ENCODE data around the gene AVL9. TPM values are rescaled to one million over a fixed set of nuclear protein-coding genes. Genes with fewer than 3 reads are reported as not detected.
"Not testable (repeated sequence)": the region's sequence is repeated elsewhere in the genome, so short reads cannot be mapped to it uniquely, and the experiment has no call there.

Gene AVL9
- total RNA-seq, 1 donor from 2014 or later = 39.8 TPM

DNA sequence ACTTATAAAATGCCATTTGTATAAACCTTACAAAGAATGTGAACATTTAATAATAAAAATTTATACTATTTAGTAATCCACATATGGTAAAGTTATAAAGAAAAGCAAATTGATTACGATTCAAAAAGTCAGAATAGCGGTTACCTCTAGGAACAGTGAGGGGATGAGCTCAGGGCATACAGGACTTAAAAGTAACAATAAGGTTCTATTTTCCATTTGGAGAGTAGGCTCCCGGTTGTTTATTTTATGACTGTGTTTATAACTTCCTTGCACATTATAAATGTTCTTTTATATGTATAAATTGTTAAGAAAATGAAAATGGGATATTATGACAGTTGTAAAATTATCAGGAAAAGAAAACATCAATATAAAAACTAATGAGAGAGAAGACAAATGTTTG is 135.7 kb downstream of the AVL9 start:
- H3K4me1 Mint-ChIP-seq = no peaks in the 10 kb centered on the region
- Histone ChIP-seq H3K4me2 (no peak overlapping the region), H3K4me1 (no peaks in the 10 kb centered on the region), H3K4me3 (no peak overlapping the region), H3K79me2 (ENCODE audit: low read depth) (no peaks in the 10 kb centered on the region), H4K20me1 (ENCODE audit: low read depth) (no peaks in the 10 kb centered on the region), H2AFZ (replicated peaks) (no peak overlapping the region), H3K27me3 (no peaks in the 10 kb centered on the region), H3F3A (ENCODE audit: low read depth) (no peaks in the 10 kb centered on the region), H3K9me3 (ENCODE audit: low read depth) (no peaks in the 10 kb centered on the region), H3K9ac (no peak overlapping the region), H3K27ac (no peak overlapping the region), H3K36me3 (no peaks in the 10 kb centered on the region)
- no peaks in the 10 kb centered on the region for H3K9me3 Mint-ChIP-seq
- no peak overlapping the region for H3K4me3 Mint-ChIP-seq
- H3K27me3 Mint-ChIP-seq (ENCODE audit: insufficient read depth, low read depth) = no peaks in the 10 kb centered on the region
- no peak for DNase-seq (ENCODE audit: low spot score)
- TF ChIP-seq, protein P1, sequence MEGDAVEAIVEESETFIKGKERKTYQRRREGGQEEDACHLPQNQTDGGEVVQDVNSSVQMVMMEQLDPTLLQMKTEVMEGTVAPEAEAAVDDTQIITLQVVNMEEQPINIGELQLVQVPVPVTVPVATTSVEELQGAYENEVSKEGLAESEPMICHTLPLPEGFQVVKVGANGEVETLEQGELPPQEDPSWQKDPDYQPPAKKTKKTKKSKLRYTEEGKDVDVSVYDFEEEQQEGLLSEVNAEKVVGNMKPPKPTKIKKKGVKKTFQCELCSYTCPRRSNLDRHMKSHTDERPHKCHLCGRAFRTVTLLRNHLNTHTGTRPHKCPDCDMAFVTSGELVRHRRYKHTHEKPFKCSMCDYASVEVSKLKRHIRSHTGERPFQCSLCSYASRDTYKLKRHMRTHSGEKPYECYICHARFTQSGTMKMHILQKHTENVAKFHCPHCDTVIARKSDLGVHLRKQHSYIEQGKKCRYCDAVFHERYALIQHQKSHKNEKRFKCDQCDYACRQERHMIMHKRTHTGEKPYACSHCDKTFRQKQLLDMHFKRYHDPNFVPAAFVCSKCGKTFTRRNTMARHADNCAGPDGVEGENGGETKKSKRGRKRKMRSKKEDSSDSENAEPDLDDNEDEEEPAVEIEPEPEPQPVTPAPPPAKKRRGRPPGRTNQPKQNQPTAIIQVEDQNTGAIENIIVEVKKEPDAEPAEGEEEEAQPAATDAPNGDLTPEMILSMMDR (IDR thresholded peaks at IDR 0.05) = no peak
- TF ChIP-seq EZH2phosphoT487 (IDR thresholded peaks at IDR 0.05) = no peak
- TF ChIP-seq EZH2 (IDR thresholded peaks at IDR 0.05) = no peak
- H3K36me3 Mint-ChIP-seq = peaks cover 3% of the 10 kb centered on the region
- no peak overlapping the region for H3K27ac Mint-ChIP-seq

DNA sequence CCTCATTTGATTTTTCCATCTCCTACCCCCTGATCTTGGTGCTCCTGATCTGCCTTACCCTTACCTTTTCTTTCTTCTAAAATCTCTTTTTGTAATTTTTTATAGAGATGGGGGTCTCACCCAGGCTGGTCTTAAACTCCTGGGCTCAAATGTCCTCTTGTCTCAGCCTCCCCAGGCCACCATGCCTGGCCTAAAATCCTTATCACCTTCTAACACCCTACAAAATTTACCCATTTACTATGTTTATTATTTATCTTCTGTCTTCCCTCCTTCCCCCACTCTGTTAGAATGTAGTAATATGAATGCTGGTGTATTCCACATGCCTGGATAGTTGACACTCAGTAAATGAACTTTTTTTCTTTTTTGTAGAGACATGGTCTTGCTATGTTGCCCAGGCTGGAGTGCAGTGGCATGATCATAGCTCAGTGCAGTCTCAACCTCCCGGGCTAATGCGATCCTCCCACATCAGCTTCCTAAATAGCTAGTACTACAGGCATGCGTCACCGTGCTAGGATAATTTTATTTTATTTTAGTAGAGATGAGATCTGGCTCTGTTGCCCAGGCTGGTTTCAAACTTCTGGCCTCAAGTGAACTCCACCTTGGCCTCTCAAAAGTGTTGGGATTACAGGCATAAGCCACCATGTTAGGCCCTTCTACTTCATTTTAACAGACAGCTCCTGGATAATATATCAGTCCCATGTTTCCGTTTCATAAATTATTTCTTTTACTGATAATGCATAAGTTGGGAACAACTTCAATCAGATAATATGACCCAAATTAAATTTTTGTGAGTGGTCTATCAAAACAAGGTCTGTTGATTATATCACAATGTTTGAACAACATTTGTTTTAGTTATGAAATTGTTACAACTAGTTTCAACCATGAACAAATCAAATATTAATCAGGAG is 136.6 kb downstream of the AVL9 start:
- not testable (repeated sequence) for H3K4me3 ChIP-seq; H3K9ac ChIP-seq; H3K27me3 Mint-ChIP-seq (ENCODE audit: insufficient read depth, low read depth); H3K4me1 ChIP-seq; H3K27ac ChIP-seq; H3K27ac Mint-ChIP-seq; H3K79me2 ChIP-seq (ENCODE audit: low read depth); DNase-seq (ENCODE audit: low spot score); H3F3A ChIP-seq (ENCODE audit: low read depth); H3K9me3 Mint-ChIP-seq; H3K4me3 Mint-ChIP-seq; H2AFZ ChIP-seq (replicated peaks); H3K9me3 ChIP-seq (ENCODE audit: low read depth); H3K36me3 Mint-ChIP-seq; H3K4me1 Mint-ChIP-seq; H3K36me3 ChIP-seq; H3K27me3 ChIP-seq; H4K20me1 ChIP-seq (ENCODE audit: low read depth); H3K4me2 ChIP-seq

DNA sequence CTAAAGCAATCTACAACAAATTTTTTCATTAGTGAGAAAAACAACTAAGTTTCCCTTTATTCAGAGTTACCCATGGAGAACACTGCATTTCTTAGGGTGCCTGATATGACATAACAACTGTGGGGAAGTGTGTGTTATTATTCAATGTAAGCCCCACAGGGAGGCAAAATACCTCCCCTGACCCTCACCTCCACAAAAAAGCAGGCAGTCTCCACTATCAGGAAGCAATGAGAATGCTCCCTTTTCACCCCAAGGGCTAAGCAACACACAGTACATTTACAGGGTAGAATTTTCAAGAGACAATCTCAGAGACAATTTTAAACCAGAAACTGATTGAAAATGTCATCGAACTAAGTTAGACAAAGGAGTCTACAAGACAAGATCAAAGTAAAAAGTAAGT is 138.2 kb downstream of the AVL9 start:
- not testable (repeated sequence) for H3K27me3 Mint-ChIP-seq (ENCODE audit: insufficient read depth, low read depth); H3F3A ChIP-seq (ENCODE audit: low read depth); H3K27ac ChIP-seq; H3K4me1 ChIP-seq; H3K36me3 Mint-ChIP-seq; H3K4me3 Mint-ChIP-seq; H3K4me1 Mint-ChIP-seq; H3K36me3 ChIP-seq; DNase-seq (ENCODE audit: low spot score); H3K9me3 Mint-ChIP-seq; H3K27ac Mint-ChIP-seq; H3K4me3 ChIP-seq; H3K9ac ChIP-seq; H3K27me3 ChIP-seq; H3K79me2 ChIP-seq (ENCODE audit: low read depth); H3K9me3 ChIP-seq (ENCODE audit: low read depth); H2AFZ ChIP-seq (replicated peaks); H3K4me2 ChIP-seq; H4K20me1 ChIP-seq (ENCODE audit: low read depth)

DNA sequence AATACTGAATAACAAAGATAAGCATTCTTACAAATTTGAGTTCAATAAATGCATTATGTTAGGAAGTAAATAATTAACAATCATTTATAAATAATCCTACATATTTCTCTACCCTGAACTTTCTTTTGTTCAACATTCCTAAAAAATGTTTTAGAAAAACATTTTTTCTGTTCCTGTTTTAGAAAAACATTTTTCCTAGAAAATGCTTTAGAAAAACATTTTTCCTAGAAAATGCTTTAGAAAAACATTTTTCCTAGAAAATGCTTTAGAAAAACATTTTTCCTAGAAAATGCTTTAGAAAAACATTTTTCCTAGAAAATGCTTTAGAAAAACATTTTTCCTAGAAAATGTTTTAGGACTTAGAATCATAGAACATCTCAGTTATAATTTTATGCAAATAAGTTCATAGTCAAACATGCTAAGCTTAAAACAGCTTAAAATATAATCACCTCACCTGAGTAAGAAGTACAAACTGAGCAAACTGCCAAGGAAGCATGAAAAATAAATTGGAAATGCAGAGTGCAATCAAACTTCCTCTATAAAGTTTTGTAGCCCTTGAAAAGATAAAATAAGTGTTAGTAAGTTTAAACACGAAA is 139.6 kb downstream of the AVL9 start:
- H3K9me3 ChIP-seq (ENCODE audit: low read depth); H3K27ac Mint-ChIP-seq; H3K36me3 ChIP-seq; H3K4me2 ChIP-seq; H4K20me1 ChIP-seq (ENCODE audit: low read depth); H3K27me3 Mint-ChIP-seq (ENCODE audit: insufficient read depth, low read depth); H3K9me3 Mint-ChIP-seq; H3K36me3 Mint-ChIP-seq; H3K27me3 ChIP-seq; H3F3A ChIP-seq (ENCODE audit: low read depth); H3K4me3 Mint-ChIP-seq; H3K27ac ChIP-seq; H3K9ac ChIP-seq; H2AFZ ChIP-seq (replicated peaks); H3K79me2 ChIP-seq (ENCODE audit: low read depth); H3K4me1 Mint-ChIP-seq; H3K4me3 ChIP-seq; H3K4me1 ChIP-seq; DNase-seq (ENCODE audit: low spot score): not testable (repeated sequence)

DNA sequence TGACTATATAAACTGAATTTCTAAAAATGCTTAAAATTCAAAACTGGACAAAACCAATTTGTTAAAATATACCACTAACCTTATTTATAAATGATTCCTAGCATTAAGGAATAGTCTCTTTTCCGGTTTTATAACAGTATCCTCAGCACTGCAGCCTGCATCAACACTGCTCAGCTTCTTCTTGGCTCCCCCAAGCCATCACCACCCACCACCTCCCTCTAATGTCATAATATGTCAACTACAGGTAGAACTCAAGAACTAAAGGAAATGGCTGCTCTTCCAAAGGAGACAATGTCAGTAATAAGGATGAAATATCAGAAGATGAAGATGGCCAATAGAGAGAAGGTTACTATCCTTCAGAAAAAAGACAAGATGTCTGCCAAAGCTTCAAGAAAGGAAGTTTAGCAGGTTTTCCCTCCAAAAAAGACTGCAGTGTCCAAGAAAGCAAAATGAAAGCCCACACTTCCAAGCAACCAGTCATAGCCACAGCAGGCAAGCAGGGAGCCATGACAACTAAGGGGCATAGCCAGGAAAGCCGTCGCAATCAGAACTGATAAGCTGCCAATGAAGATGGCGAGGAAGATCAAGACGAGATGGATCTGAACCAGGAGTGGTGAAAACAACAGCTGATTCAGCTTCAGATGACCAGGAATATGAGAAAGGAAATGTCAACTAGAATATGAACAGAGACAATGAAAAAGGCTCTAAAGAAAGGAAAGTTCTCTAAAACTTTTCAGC is 141.6 kb downstream of the AVL9 start:
- not testable (repeated sequence) for H4K20me1 ChIP-seq (ENCODE audit: low read depth); H3F3A ChIP-seq (ENCODE audit: low read depth); H3K9ac ChIP-seq; H3K36me3 ChIP-seq; H3K27me3 ChIP-seq; H3K4me3 ChIP-seq; H3K27ac ChIP-seq; H3K4me1 Mint-ChIP-seq; H3K27me3 Mint-ChIP-seq (ENCODE audit: insufficient read depth, low read depth); DNase-seq (ENCODE audit: low spot score); H3K4me3 Mint-ChIP-seq; H3K4me2 ChIP-seq; H3K4me1 ChIP-seq; H3K36me3 Mint-ChIP-seq; H3K27ac Mint-ChIP-seq; H3K9me3 ChIP-seq (ENCODE audit: low read depth); H3K9me3 Mint-ChIP-seq; H2AFZ ChIP-seq (replicated peaks); H3K79me2 ChIP-seq (ENCODE audit: low read depth)

DNA sequence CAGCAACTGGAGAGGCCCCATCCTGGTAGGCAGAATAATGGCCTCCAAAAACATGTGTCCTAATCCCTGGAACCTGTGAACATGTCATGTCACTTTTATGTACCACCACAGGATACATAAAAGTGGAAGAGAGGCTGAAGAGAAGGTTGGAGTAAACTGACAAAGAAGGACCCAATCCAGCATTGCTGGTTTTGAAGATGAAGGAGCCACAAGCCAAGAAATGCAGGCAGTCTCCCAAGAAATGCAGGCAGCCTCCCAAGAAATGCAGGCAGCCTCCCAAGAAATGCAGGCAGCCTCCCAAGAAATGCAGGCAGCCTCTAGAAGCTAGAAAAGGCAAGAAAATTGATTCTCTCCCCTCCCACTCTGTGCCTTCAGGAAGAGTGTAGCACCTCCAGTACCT is 142.3 kb downstream of the AVL9 start:
- not testable (repeated sequence) for H3K4me1 Mint-ChIP-seq; H3K36me3 Mint-ChIP-seq; H3K4me3 ChIP-seq; H3K4me1 ChIP-seq; H3K9me3 ChIP-seq (ENCODE audit: low read depth); H3F3A ChIP-seq (ENCODE audit: low read depth); H3K79me2 ChIP-seq (ENCODE audit: low read depth); H3K27me3 ChIP-seq; H3K27ac Mint-ChIP-seq; H3K27ac ChIP-seq; H3K36me3 ChIP-seq; DNase-seq (ENCODE audit: low spot score); H3K4me2 ChIP-seq; H2AFZ ChIP-seq (replicated peaks); H3K9me3 Mint-ChIP-seq; H3K27me3 Mint-ChIP-seq (ENCODE audit: insufficient read depth, low read depth); H4K20me1 ChIP-seq (ENCODE audit: low read depth); H3K4me3 Mint-ChIP-seq; H3K9ac ChIP-seq

Measured in neural progenitor cell (in vitro differentiated cells).